Measurements from ENCODE around the gene TRAF3. TPM values are rescaled to one million over a fixed set of nuclear protein-coding genes. Genes with fewer than 3 reads are reported as not detected.
"Not testable (repeated sequence)": the region's sequence is repeated elsewhere in the genome, so short reads cannot be mapped to it uniquely, and the experiment has no call there.

The TRAF3 gene
- total RNA-seq, 1 experiment from 2014 or later = 37.6 TPM

GRCh38 chr14:102925646-102926045 is 148.4 kb downstream of the TRAF3 start:
- H3K4me1 ChIP-seq (ENCODE audit: control insufficient read depth, insufficient read depth, low read length) = peaks cover 2% of the 10 kb centered on the region; the same call in 1 of the 2 replicates
- H3K27me3 ChIP-seq (ENCODE audit: control insufficient read depth, insufficient read depth, low read length) = no peaks in the 10 kb centered on the region
- no peak overlapping the region for H3K4me3 ChIP-seq (ENCODE audit: low read depth in 2 of 2, low read length in 2 of 2)
- ChIA-PET CTCF (no interaction called here), POLR2A (no interaction called here)
- intact Hi-C loops (cut with micrococcal nuclease; ENCODE audit: unreplicated experiment) (no loop called here), in situ Hi-C loops (cut with HindIII; ENCODE audit: low pct_unique_long_range_greater_than_20kb, low sequenced_read_pairs) (no loop called here)
- H3K9me3 ChIP-seq (ENCODE audit: control insufficient read depth, insufficient read depth, low read depth, low read length) = no peaks in the 10 kb centered on the region
- no peak overlapping the region for H3K27ac ChIP-seq (ENCODE audit: low read length)
- no TSS peak for BruUV-seq (replicated peaks)
- DNase-seq (ENCODE audit: low read depth, low spot score) = no peak
- no peaks in the 10 kb centered on the region for H3K36me3 ChIP-seq (ENCODE audit: control insufficient read depth, insufficient read depth, low read length)
- no peak for ATAC-seq
- no peak for TF ChIP-seq TCF7L2 (IDR thresholded peaks at IDR 0.05; ENCODE audit: low read depth, low read length)
- no peak for TF ChIP-seq POLR2AphosphoS5 (IDR thresholded peaks at IDR 0.05; ENCODE audit: low read depth, low read length)
- TF ChIP-seq, protein P1, sequence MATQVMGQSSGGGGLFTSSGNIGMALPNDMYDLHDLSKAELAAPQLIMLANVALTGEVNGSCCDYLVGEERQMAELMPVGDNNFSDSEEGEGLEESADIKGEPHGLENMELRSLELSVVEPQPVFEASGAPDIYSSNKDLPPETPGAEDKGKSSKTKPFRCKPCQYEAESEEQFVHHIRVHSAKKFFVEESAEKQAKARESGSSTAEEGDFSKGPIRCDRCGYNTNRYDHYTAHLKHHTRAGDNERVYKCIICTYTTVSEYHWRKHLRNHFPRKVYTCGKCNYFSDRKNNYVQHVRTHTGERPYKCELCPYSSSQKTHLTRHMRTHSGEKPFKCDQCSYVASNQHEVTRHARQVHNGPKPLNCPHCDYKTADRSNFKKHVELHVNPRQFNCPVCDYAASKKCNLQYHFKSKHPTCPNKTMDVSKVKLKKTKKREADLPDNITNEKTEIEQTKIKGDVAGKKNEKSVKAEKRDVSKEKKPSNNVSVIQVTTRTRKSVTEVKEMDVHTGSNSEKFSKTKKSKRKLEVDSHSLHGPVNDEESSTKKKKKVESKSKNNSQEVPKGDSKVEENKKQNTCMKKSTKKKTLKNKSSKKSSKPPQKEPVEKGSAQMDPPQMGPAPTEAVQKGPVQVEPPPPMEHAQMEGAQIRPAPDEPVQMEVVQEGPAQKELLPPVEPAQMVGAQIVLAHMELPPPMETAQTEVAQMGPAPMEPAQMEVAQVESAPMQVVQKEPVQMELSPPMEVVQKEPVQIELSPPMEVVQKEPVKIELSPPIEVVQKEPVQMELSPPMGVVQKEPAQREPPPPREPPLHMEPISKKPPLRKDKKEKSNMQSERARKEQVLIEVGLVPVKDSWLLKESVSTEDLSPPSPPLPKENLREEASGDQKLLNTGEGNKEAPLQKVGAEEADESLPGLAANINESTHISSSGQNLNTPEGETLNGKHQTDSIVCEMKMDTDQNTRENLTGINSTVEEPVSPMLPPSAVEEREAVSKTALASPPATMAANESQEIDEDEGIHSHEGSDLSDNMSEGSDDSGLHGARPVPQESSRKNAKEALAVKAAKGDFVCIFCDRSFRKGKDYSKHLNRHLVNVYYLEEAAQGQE (IDR thresholded peaks at IDR 0.05; ENCODE audit: insufficient read depth in 1 of 2, low read depth in 2 of 2, low read length in 1 of 2) = no peak
- TF ChIP-seq SIN3A (IDR thresholded peaks at IDR 0.05; ENCODE audit: borderline replicate concordance, insufficient read depth, low read depth, low read length) = no peak
- no peak for TF ChIP-seq CTCF (IDR thresholded peaks at IDR 0.05)

DNA sequence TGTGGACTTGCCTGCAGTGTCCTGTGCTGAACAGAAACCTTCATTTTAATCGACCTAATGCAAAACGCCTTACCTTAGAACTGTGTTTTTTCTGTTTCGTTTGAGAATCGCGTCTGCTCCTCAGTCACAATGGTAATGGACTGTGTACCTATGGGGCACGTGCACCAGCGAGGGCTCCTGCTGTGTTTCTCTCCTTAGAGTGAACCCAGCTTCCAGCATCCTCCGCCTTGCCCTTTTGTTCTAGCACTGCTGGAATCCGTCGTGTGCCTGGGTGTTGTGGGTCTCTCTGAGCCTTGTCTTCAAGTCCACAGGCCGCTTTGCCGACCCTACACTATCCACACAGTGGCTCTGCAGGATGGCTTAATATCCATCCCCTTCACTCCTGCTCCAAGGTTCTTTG is 148.9 kb downstream of the TRAF3 start:
- BruUV-seq (replicated peaks) = no TSS peak
- Histone ChIP-seq H3K4me1 (ENCODE audit: control insufficient read depth, insufficient read depth, low read length) (peaks cover 2% of the 10 kb centered on the region; the same call in 1 of the 2 replicates), H3K27ac (ENCODE audit: low read length) (no peak overlapping the region), H3K4me3 (ENCODE audit: low read depth in 2 of 2, low read length in 2 of 2) (no peak overlapping the region), H3K27me3 (ENCODE audit: control insufficient read depth, insufficient read depth, low read length) (no peaks in the 10 kb centered on the region), H3K36me3 (ENCODE audit: control insufficient read depth, insufficient read depth, low read length) (no peaks in the 10 kb centered on the region), H3K9me3 (ENCODE audit: control insufficient read depth, insufficient read depth, low read depth, low read length) (no peaks in the 10 kb centered on the region)
- CTCF ChIA-PET = no interaction called here
- TF ChIP-seq, protein P1 (IDR thresholded peaks at IDR 0.05; ENCODE audit: insufficient read depth in 1 of 2, low read depth in 2 of 2, low read length in 1 of 2) = no peak
- no peak for TF ChIP-seq SIN3A (IDR thresholded peaks at IDR 0.05; ENCODE audit: borderline replicate concordance, insufficient read depth, low read depth, low read length)
- no peak for TF ChIP-seq POLR2AphosphoS5 (IDR thresholded peaks at IDR 0.05; ENCODE audit: low read depth, low read length)
- no peak for TF ChIP-seq TCF7L2 (IDR thresholded peaks at IDR 0.05; ENCODE audit: low read depth, low read length)
- no peak for ATAC-seq
- POLR2A ChIA-PET = no interaction called here
- intact Hi-C loops (cut with micrococcal nuclease; ENCODE audit: unreplicated experiment) = no loop called here
- DNase-seq (ENCODE audit: low read depth, low spot score) = no peak
- in situ Hi-C loops (cut with HindIII; ENCODE audit: low pct_unique_long_range_greater_than_20kb, low sequenced_read_pairs) = no loop called here

GRCh38 chr14:102926840-102927239 is 149.6 kb downstream of the TRAF3 start:
- POLR2A ChIA-PET = not testable (repeated sequence)

More at GRCh38 chr14:102926840-102927239, 149.6 kb downstream of the TRAF3 start:
- in situ Hi-C loops (cut with HindIII; ENCODE audit: low pct_unique_long_range_greater_than_20kb, low sequenced_read_pairs); H3K4me3 ChIP-seq (ENCODE audit: low read depth in 2 of 2, low read length in 2 of 2); DNase-seq (ENCODE audit: low read depth, low spot score); H3K9me3 ChIP-seq (ENCODE audit: control insufficient read depth, insufficient read depth, low read depth, low read length); H3K27ac ChIP-seq (ENCODE audit: low read length); BruUV-seq (replicated peaks); H3K4me1 ChIP-seq (ENCODE audit: control insufficient read depth, insufficient read depth, low read length); ATAC-seq; intact Hi-C loops (cut with micrococcal nuclease; ENCODE audit: unreplicated experiment); H3K36me3 ChIP-seq (ENCODE audit: control insufficient read depth, insufficient read depth, low read length); CTCF ChIA-PET; H3K27me3 ChIP-seq (ENCODE audit: control insufficient read depth, insufficient read depth, low read length): not testable (repeated sequence)

Measured in Panc1 (cell line).